GM04503 (cell line): ENCODE measurements around the gene TMEM42.
"Not testable (repeated sequence)": the region's sequence is repeated elsewhere in the genome, so short reads cannot be mapped to it uniquely, and the experiment has no call there.

ENCODE experiments used
- DNase-seq: peaks from one replicate; pipeline ENCODE4 v3.0.0-alpha.2; 2012; ENCODE audit warnings: low read depth

TMEM42 gene

GRCh38 chr3:44861412-44862225 lies at the start of gene TMEM42:
TSS of gene TMEM42 (plus strand) at chr3:44861912. CDS start at chr3:44861925, 13 bp downstream.
- DNase-seq, result peak; percentile 55

GRCh38 chr3:44814751-44815150 lies 47.0 kb upstream of the TMEM42 start:
- no peak for DNase-seq

- DNase-seq, result not testable (repeated sequence)
These were observed 45.4 kb upstream of the TMEM42 start for GRCh38 chr3:44816334-44816733.

DNA sequence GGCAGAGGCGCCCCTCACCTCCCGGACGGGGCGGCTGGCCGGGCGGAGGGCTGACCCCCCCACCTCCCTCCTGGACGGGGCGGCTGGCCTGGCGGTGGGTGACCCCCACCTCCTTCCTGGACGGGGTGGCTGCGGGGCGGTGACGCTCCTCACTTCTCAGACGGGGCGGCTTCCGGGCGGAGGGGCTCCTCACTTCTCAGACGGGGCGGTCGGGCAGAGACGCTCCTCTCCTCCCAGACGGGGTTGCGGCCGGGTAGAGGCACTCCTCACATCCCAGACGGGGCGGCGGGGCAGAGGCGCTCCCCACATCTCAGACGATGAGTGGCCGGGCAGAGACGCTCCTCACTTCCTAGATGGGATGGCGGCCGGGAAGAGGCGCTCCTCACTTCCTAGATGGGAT lies 40.5 kb upstream of the TMEM42 start:
- not testable (repeated sequence) for DNase-seq

GRCh38 chr3:44825264-44825925 lies 36.3 kb upstream of the TMEM42 start:
- peak; percentile 41 for DNase-seq

DNA sequence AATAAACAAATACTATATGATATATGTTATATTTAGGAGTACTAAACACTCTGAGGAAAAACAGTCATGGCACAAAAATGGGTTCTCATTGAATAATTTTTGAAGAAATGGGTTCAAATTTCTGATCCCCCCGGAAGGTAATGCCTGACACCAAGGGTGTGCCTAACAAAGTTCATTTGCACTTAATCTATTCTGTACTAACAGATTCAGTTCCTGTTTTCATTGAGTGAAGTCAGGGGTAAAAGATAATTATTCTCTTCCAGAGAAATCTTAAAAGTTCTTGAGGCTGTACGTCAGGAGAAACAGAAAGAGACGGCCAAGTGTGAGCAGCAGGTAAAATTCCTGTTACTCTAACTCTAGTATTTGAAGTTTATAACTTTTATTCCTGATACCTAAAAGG lies 34.5 kb upstream of the TMEM42 start:
- no peak for DNase-seq

GRCh38 chr3:44831232-44831631 lies 30.5 kb upstream of the TMEM42 start:
- no peak for DNase-seq

DNA sequence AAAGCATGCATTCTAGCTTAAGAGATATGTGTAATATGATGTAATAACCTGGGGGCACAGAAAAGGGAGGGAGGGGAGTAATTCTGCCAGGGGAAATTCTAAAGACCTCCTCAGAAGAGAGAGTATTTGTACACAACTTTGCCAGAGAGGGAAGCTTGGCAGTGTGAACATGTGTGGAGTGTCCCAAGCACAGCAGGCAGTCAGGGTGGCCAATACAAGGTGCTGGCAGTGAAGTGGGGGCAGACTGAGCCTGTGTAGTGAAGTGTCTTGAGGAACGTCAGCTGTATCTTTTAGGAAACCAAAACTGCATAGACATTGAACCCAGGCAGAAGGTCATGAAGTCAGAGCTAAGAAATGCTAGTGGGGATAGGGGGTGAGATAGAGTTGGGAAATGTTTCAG lies 29.7 kb upstream of the TMEM42 start:
- DNase-seq, result no peak

GRCh38 chr3:44832965-44833364 lies 28.7 kb upstream of the TMEM42 start:
- DNase-seq, result no peak

DNA sequence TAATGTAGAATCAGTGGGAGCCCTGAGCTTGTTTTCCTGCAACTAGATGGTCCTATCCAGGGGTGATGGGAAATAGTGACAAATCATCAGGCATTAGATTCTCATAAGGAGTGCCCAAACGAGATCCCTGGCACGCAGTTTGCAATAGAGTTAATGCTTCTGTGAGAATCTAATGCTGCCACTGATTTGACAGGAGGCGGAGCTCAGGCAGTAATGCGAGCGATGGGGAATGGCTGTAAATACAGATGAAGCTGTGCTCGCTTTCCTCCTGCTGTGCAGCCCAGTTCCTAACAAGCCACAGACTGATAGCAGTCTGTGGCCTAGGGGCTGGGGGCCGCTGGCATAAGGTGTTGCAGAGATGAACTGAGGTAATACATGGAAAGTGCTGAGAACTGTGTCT lies 28.3 kb upstream of the TMEM42 start:
- no peak for DNase-seq

GRCh38 chr3:44835684-44836083 lies 26.0 kb upstream of the TMEM42 start:
- no peak for DNase-seq

GRCh38 chr3:44842376-44842775 lies 19.3 kb upstream of the TMEM42 start:
- no peak for DNase-seq

DNA sequence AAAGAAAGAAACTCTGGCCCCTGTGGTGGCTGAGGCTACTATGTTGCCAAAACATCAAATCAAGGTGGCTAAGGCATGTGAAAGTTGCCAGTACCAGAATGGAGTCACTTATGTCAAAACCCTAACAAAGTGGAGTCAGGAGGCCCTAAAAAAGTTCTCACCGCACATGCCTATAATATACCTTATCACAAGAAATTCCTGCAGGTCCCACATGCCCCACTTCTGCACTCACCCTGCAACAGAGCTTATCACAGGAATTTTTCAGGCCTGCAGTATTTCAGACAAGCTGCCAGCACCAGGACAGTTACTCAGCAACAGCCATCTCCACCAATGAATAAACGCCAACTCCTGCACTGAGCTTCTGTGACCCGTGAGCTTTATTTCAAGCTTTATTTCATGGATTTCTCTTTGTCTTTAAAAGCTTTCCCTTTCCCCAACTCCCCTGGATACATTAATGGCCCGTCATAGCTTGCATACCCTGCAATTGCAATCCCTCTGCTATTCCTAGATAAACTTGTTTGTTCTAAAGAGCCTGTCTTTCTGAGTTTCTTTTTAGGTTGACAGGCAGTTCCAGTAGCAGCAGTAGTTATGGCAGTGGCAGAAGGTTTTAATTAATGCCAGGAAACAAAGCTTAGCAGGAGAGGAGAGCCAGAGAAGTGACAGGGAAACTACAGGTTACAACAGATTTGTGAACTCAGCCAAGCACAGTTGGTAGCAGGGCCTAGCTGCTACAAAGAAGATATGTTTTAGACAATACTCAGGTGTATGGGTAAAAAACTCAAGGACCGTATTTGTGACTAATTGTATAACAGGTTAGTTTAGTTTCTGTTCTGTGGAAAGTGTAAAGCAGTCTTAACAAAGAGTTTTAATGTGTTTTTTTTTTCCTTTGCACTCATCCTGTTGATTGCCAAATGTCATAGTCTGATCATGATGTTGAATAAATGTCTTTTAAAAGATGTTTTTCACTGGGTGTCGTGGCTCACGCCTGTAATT lies 15.9 kb upstream of the TMEM42 start:
- peak; percentile 19 for DNase-seq

- no peak for DNase-seq
These were observed 13.1 kb upstream of the TMEM42 start for GRCh38 chr3:44848634-44849033.

DNA sequence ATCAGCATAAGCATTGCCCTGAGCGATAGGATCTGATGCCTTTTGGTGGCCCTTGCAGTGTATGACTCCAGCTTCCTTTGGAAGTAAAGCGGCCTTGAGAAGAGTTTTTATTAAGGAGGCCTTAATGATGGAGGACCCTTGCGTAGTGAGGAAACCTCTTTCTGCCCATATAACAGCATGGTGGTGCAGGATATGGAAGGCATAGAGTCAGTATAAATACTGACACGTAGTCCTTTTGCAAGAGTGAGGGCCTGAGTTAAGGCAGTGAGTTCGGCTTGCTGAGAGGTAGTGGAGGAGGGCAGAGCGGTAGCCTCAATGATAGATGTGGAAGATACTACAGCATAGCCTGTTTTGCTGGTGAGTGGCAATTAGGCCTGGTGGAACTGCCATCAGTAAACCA lies 5.0 kb upstream of the TMEM42 start:
- DNase-seq, result not testable (repeated sequence)

- no peak for DNase-seq
These were observed 1.6 kb upstream of the TMEM42 start for GRCh38 chr3:44860117-44860516.

DNA sequence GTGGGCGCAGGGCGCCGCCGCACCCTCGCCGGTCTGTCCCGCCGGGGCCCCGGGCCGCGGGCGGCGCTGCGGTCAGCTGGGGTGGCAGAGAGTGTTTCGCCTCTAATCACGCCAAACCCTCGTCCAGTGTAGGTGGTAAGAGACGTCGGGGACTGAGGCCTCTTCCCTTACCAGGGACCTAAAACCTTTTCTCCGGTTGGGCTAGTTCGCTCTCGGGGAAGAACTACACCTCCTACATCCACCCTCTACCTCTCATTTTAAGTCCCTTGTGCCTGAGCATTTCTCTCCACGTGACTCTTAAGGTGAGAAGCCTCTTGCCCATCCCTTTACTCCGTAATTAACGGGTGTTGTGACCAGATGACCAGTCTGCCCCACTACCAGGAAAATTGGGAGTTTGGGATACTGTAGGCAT lies 520 bp downstream of the TMEM42 start:
- no peak for DNase-seq

DNA sequence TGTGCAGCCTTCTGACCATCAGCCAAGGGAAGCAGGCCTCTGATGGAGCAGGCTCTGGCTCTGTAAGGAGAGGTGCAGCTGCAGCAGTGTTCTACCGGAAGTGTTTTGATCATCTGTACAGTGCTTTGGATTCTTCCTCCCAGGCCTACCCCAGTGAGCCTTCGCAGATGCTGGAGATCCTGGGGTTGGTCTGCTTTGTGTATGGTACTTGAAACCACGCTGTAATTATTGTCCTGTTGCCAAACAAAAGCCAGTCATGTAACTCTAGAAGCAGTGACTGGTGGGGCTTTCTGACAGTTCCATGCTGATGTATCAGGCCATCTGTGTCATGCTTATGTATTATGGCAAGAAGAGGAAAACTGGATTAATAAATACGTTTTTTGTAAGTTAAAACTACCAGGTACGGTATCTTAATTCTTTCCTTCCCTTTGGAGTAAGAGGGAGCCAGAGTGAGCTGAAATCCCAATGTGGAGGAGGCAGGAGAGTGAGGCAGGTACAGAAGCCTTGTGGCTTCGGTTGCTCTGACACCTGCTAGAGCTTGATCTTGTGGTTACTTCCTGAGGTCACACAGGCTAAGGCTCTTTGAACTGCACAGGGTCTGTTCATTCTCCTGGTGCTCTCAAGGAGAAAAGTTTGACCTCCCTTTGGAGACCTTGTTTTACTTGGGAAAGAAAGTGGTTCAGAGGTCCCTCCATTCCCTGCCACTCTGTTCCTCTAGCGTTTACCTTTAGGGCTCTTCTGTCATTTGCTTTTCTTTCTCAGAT lies 3.7 kb downstream of the TMEM42 start:
- no peak for DNase-seq

- DNase-seq, result no peak
These were observed 5.9 kb downstream of the TMEM42 start for GRCh38 chr3:44867421-44868111.

DNA sequence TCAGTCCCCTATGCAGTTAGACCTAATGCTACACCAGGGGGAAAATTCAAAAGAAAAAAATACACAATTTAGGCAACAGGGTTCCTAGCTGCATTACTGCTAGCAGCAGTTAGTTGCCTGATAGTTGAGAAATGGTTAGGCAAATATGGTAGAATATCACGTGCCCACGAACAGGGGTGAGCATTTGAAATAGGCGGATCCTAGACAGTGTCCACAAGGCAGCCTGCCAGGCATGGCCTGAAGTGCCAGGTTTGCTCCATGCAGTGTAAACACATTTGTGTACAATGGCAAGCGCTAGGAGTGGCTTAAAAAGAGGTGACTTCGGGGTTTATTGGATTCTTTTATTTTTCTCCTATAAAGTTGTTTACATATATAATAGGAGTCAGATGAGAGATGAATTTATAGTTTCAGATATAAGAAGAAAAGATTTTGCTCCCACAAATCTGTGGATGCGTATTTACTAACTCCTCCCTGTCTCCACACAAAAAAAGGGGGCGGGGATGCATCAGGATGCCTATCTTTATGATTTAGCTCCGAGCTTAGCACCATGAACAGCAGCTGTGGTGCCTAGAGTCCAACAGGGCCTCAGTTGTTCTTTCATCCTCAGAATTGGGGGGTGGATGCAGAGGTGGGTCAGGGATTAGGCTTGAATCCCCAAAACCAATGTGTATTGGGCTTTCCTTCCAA lies 8.8 kb downstream of the TMEM42 start:
- DNase-seq, result no peak
